Aorta (tissue), 5 donors: Measurements from ENCODE around the gene MRPL18. TPM values are rescaled to one million over a fixed set of nuclear protein-coding genes. Genes with fewer than 3 reads are reported as not detected.
A peak's percentile ranks its signal among the peaks of the same experiment; 100 is the strongest.

Source experiments
- ATAC-seq: fragments of 200-7000 bp; cut with Tn5 transposase; one replicate; pipeline ENCODE4 v1.9.1; 2022; ENCODE audit warnings: moderate library complexity; ENCODE audit not compliant: low FRiP score
- DNase-seq, 2 donors: peaks; one replicate each; pipeline ENCODE4 v3.0.0-alpha.2; 2020
- H3K27ac ChIP-seq, 2 donors: one replicate each; pipeline ENCODE4 v1.5.1; 2013; ENCODE audit warnings: low read length in 2 of 2, mild to moderate bottlenecking in 2 of 2, moderate library complexity in 2 of 2, control low read depth in 1 of 2, inconsistent platforms in 1 of 2, low read depth in 1 of 2
- H3K27me3 ChIP-seq, 2 donors: one replicate each; pipeline ENCODE4 v1.6.1; 2013; ENCODE audit warnings: control low read depth in 1 of 2, low read length in 1 of 2, mild to moderate bottlenecking in 1 of 2, moderate library complexity in 1 of 2; ENCODE audit not compliant: insufficient read depth in 2 of 2, control insufficient read depth in 1 of 2
- H3K36me3 ChIP-seq, 2 donors: one replicate each; pipeline ENCODE4 v1.6.1; 2013; ENCODE audit warnings: control low read depth in 1 of 2, low read length in 1 of 2, mild to moderate bottlenecking in 1 of 2; ENCODE audit not compliant: insufficient read depth in 2 of 2, control insufficient read depth in 1 of 2
- H3K4me1 ChIP-seq, 2 donors: one replicate each; pipeline ENCODE4 v1.6.1; 2013; ENCODE audit warnings: low read length in 2 of 2, control low read depth in 1 of 2, mild to moderate bottlenecking in 1 of 2, moderate library complexity in 1 of 2; ENCODE audit not compliant: insufficient read depth in 2 of 2, control insufficient read depth in 1 of 2
- H3K4me3 ChIP-seq, 2 donors: one replicate each; pipeline ENCODE4 v1.5.1; 2013; ENCODE audit warnings: low read length in 2 of 2, control low read depth in 1 of 2, mild to moderate bottlenecking in 1 of 2
- H3K9me3 ChIP-seq: one replicate; pipeline ENCODE4 v1.6.1; 2013; ENCODE audit warnings: mild to moderate bottlenecking, low read length; ENCODE audit not compliant: control insufficient read depth
- WGBS, 2 donors: extraction: QIAGEN DNeasy Blood & Tissue Kit; methylation state at CpG; one replicate each; pipeline ENCODE4 v1.1.7; 2013; 5-methylcytosine and 5-hydroxymethylcytosine counted together
- intact Hi-C, 2 donors: fragments of 100-400 bp; cut with DNase I; formaldehyde crosslinking; loops; one replicate each; pipeline versions ENCODE4 v1.14.2 to v1.15.0; 2022
- polyA plus RNA-seq, 2 donors: library from polyadenylated mRNA; stranded (reverse); fragments of 200-250 nt; gene quantifications; one replicate each; pipeline ENCODE4 v1.2.3, GENCODE V29; 2013
- total RNA-seq, 2 donors: library from RNA; stranded (reverse); fragmentation: NEBNext Ultra II Directional; extraction: Animal tissue kit (Norgen Biotek cat#: 25700); gene quantifications; one replicate each; pipeline ENCODE4 v1.2.1, GENCODE V29; 2021
- donor health status: healthy with polysubstance abuse.
- donor health status: Bipolar disorder and iron deficiency.
- donor health status: DM: no; HTN: no; CAD: no.
- donor health status: DM: no; HTN: no; CAD: no.
- donor health status: DM: yes; HTN: yes; CAD: no.

Gene MRPL18
- total and polyA plus RNA-seq, 4 donors = 38.8 to 83.3 (median 55.0) TPM

DNA sequence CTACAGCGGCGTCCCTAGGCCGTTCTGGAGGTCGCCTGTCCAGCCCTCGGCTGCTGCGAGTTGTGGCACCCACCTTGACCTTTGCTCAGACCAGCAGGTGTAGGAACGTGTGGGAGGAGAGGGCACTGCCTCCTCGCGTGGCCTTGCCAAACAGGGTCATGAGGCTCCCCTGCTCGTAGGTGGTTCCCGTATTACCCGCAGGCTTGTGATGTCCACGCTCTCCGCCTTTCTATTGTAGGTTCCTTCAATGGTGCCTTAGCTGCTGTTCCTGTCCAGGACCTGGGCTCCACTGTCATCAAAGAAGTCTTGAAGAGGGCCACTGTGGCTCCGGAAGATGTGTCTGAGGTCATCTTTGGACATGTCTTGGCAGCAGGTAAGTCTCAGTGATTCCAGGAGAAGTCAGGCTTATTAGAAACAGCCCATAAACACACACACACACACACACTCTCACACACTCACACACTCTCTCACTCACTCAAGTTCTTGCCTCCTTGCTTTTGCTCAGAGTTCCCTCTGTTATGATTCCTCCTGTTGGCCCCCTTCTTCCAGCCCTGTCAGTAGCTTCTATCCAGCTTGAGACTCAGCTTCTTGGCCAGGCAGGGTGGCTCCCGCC, 27.5 kb upstream of the MRPL18 start:
- 11 to 13% methylated on average over 16 of the region's 16 CpGs for WGBS, 2 donors
- intact Hi-C loops = loop anchor here in 1 of 2 donors (5.0 kb wide), 1 partner anchor 35 kb away; the partner anchor contains the start of gene WTAP
- Histone ChIP-seq H3K36me3 (peaks cover 0 to 3% of the 10 kb centered on the region in 2 donors), H3K4me3 (peak overlapping the region; percentile 15 to 70), H3K9me3 (no peaks in the 10 kb centered on the region), H3K4me1 (peaks cover 0 to 3% of the 10 kb centered on the region in 2 donors), H3K27ac (peak overlapping the region in 1 of 2 donors; percentile 92), H3K27me3 (no peaks in the 10 kb centered on the region)
- ATAC-seq = peak; percentile 14
- DNase-seq = peak in 1 of 2 donors; percentile 49

DNA sequence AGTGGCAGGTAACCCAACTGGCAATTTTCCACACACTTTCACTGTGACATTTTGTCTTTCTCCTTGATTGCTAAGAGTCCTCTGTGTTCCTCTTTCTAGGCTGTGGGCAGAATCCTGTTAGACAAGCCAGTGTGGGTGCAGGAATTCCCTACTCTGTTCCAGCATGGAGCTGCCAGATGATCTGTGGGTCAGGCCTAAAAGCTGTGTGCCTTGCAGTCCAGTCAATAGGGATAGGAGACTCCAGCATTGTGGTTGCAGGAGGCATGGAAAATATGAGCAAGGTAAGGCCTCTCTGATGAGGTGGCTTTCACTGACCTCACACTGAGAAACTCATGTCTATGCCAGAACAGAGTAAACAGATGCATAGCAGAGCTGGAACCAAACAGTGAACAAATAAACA, 23.4 kb upstream of the MRPL18 start:
- peaks cover 3 to 6% of the 10 kb centered on the region in 2 donors for H3K36me3 ChIP-seq
- H3K27ac ChIP-seq = no peak overlapping the region
- no peak overlapping the region for H3K4me3 ChIP-seq
- intact Hi-C loops = no loop called here
- no peaks in the 10 kb centered on the region for H3K4me1 ChIP-seq
- ATAC-seq (no peak), DNase-seq (no peak)
- H3K9me3 ChIP-seq = no peaks in the 10 kb centered on the region
- H3K27me3 ChIP-seq = no peaks in the 10 kb centered on the region

DNA sequence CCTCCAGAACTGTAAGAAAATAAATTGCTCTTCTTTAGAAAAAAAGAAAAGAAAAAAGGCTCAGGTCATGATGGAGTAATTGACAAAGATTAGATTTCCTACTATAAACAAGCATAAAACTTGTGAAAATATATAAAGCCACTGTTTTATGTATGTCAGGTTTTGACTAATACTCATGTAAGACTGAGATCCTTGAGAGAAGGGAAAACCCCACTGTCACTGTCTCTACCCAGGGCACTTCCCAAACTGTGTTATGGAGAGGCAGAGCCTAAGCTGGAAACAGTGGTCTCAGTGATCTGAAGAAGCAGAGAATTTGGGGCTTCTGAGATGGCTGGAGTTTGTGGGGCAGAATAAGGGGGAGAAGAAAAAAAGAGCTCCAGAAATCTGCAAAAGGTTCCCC, 20.8 kb upstream of the MRPL18 start:
- Histone ChIP-seq H3K4me1 (no peaks in the 10 kb centered on the region), H3K36me3 (peaks cover 3 to 6% of the 10 kb centered on the region in 2 donors)
- intact Hi-C loops = no loop called here

DNA sequence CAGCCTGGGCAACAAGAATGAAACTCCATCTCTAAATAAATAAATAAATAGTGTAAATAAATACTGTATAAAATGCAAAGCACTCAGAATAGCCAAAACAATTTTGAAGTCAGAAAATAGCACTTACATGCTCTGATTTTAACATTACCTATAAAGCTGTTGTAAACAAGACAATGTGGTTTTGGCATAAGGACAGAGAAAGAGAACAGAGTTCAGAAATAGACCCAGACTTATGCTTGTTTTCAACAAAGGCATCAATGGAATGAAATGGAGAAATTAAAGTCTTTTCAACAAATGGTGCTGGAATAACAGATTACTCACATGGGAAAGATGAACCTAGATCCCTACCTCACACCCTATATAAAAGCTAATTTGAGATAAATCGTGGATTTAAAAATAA, 18.1 kb upstream of the MRPL18 start:
- Histone ChIP-seq H3K9me3 (no peaks in the 10 kb centered on the region), H3K4me1 (no peaks in the 10 kb centered on the region), H3K27ac (no peak overlapping the region), H3K27me3 (no peaks in the 10 kb centered on the region), H3K4me3 (no peak overlapping the region), H3K36me3 (peaks cover 3 to 9% of the 10 kb centered on the region in 2 donors)
- intact Hi-C loops = no loop called here
- no peak for DNase-seq
- ATAC-seq = no peak
- 1 to 41% methylated on average over 1 of the region's 1 CpG for WGBS, 2 donors

More for the DNA sequence above, 20.8 kb upstream of the MRPL18 start:
- no peaks in the 10 kb centered on the region for H3K27me3 ChIP-seq
- DNase-seq (no peak), ATAC-seq (no peak)
- H3K9me3 ChIP-seq = no peaks in the 10 kb centered on the region
- H3K4me3 ChIP-seq = no peak overlapping the region
- no peak overlapping the region for H3K27ac ChIP-seq

DNA sequence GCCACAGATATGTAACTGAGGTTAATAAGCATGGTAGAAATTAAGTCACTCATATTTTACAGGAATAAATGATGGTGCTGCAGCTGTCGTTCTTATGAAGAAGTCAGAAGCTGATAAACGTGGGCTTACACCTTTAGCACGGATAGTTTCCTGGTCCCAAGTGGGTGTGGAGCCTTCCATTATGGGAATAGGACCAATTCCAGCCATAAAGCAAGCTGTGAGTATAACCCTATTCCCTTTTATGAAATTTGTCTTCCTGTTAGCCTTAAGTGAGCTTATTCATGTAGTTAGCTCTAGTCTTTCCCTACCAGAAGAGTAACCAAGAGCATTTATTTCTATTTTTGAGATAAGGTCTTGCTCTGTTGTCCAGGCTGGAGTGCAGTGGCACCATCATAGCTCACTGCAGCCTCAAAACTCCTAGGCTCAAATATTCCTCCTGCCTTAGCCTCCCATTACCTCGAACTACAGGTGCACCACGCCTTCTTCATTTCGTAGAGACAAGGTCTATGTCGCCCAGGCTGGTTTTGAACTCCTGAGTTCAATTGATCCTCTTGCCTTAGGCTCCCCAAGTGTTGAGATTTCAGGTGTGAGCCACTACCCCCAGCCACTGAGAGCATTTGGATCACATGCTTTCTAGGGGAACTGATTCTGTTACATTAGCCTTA, 12.9 kb upstream of the MRPL18 start:
- DNase-seq (peak in 1 of 2 donors; percentile 22), ATAC-seq (no peak)
- Histone ChIP-seq H3K27ac (no peak overlapping the region), H3K27me3 (no peaks in the 10 kb centered on the region), H3K36me3 (peaks cover 5% of the 10 kb centered on the region in 2 donors), H3K4me3 (no peak overlapping the region), H3K4me1 (no peaks in the 10 kb centered on the region), H3K9me3 (no peaks in the 10 kb centered on the region)
- intact Hi-C loops = no loop called here
- 77 to 81% methylated on average over 7 of the region's 7 CpGs for WGBS, 2 donors

DNA sequence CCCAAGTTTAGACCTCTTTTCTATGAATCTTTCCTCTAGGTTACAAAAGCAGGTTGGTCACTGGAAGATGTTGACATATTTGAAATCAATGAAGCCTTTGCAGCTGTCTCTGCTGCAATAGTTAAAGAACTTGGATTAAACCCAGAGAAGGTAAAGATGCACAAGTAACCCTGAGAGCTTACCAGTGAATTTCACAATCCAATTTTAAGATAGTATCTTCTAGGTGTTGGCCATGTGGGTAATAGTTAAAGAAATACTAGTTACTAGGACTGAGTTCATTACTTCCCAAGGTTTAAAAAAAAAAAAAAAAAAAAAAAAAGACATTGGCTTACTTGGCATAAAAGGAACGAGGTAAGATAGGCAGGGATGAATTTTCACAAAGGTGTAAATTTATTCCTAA, 12.1 kb upstream of the MRPL18 start:
- Histone ChIP-seq H3K4me1 (no peaks in the 10 kb centered on the region), H3K27ac (no peak overlapping the region), H3K36me3 (peaks cover 5 to 8% of the 10 kb centered on the region in 2 donors), H3K4me3 (no peak overlapping the region), H3K27me3 (no peaks in the 10 kb centered on the region), H3K9me3 (no peaks in the 10 kb centered on the region)
- WGBS, 2 donors = 27 to 28% methylated on average over 1 of the region's 1 CpG
- ATAC-seq (no peak), DNase-seq (no peak)
- intact Hi-C loops = no loop called here

DNA sequence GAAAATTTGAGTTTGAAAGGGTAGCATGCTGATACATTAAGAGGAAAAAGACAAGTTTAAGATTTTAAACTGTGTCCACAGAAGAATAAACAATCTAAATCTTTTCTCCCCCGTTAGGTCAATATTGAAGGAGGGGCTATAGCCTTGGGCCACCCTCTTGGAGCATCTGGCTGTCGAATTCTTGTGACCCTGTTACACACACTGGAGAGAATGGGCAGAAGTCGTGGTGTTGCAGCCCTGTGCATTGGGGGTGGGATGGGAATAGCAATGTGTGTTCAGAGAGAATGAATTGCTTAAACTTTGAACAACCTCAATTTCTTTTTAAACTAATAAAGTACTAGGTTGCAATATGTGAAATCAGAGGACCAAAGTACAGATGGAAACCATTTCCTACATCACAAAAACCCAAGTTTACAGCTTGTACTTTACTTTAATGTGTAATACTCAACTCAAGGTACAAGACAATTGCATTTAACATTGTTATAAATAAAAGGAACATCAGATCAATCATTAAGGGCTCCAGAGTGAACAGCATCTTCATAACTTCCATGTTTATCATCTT, 11.6 kb upstream of the MRPL18 start:
- no peaks in the 10 kb centered on the region for H3K4me1 ChIP-seq
- intact Hi-C loops = no loop called here
- H3K27ac ChIP-seq = no peak overlapping the region
- H3K4me3 ChIP-seq = no peak overlapping the region
- ATAC-seq (no peak), DNase-seq (peak in 1 of 2 donors; percentile 20)
- H3K9me3 ChIP-seq = no peaks in the 10 kb centered on the region
- no peaks in the 10 kb centered on the region for H3K27me3 ChIP-seq
- 53 to 66% methylated on average over 3 of the region's 3 CpGs for WGBS, 2 donors
- H3K36me3 ChIP-seq = peaks cover 5 to 8% of the 10 kb centered on the region in 2 donors

DNA sequence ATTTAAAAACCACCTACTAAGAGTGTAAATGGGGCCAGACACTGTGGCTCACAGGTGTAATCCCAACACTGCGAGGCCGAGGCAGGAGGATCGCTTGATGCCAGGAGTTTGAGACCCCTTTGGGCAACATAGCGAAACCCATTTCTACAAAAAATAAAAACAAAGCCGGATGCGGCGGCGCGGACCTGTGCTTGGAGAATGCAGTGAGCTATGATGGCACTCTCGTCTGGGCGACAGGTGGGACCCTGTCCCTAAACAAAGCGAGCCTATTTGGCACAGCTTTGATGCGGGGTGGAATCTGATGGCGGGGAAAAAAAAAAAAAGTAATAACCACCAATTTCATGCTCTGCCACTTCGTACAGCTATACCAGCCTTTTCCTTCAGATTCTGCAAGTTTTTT, 2.0 kb upstream of the MRPL18 start:
- DNase-seq = no peak
- Histone ChIP-seq H3K4me1 (peaks cover 0 to 3% of the 10 kb centered on the region in 2 donors), H3K27ac (no peak overlapping the region), H3K27me3 (no peaks in the 10 kb centered on the region), H3K36me3 (peaks cover 0 to 3% of the 10 kb centered on the region in 2 donors), H3K4me3 (peak overlapping the region; percentile 59 to 82), H3K9me3 (no peaks in the 10 kb centered on the region)
- no peak for ATAC-seq
- intact Hi-C loops = no loop called here
- WGBS, 2 donors = 31 to 35% methylated on average over 15 of the region's 15 CpGs
